H9 (cell line): Measurements from ENCODE around the gene NRDE2. TPM values are rescaled to one million over a fixed set of nuclear protein-coding genes. Genes with fewer than 3 reads are reported as not detected.
A peak's percentile ranks its signal among the peaks of the same experiment; 100 is the strongest.

Experiments
- DNase-seq: peaks from one replicate; pipeline ENCODE4 v3.0.0-alpha.2; 2017
- H2AFZ ChIP-seq: one replicate; pipeline ENCODE4 v1.6.1; 2013; ENCODE audit warnings: mild to moderate bottlenecking, low read length, control low read depth, moderate library complexity
- H2AK5ac ChIP-seq: 2 replicates; pipeline ENCODE4 v1.6.1; 2013; ENCODE audit warnings: low read length, control low read depth, mixed read lengths; ENCODE audit not compliant: insufficient read length
- H2BK120ac ChIP-seq: one replicate; pipeline ENCODE4 v1.6.1; 2013; ENCODE audit warnings: low read depth, mild to moderate bottlenecking, low read length, control low read depth, inconsistent platforms; ENCODE audit not compliant: poor library complexity, severe bottlenecking
- H2BK12ac ChIP-seq: 2 replicates; pipeline ENCODE4 v1.6.1; 2013; ENCODE audit warnings: low read length, control low read depth, mixed read lengths, low read depth; ENCODE audit not compliant: insufficient read length
- H2BK15ac ChIP-seq: 2 replicates; pipeline ENCODE4 v1.6.1; 2013; ENCODE audit warnings: low read depth, low read length, control low read depth
- H2BK20ac ChIP-seq: one replicate; pipeline ENCODE4 v1.6.1; 2013; ENCODE audit warnings: low read depth, mild to moderate bottlenecking, low read length, control low read depth, inconsistent platforms; ENCODE audit not compliant: poor library complexity, severe bottlenecking
- H2BK5ac ChIP-seq: 2 replicates; pipeline ENCODE4 v1.6.1; 2013; ENCODE audit warnings: low read length, control low read depth, mixed read lengths; ENCODE audit not compliant: insufficient read length
- H3K14ac ChIP-seq: 2 replicates; pipeline ENCODE4 v1.6.1; 2013; ENCODE audit warnings: low read length, control low read depth; ENCODE audit not compliant: insufficient read depth
- H3K18ac ChIP-seq: 2 replicates; pipeline ENCODE4 v1.6.1; 2013; ENCODE audit warnings: low read depth, mild to moderate bottlenecking, mixed read lengths, low read length, control low read depth; ENCODE audit not compliant: insufficient read length
- H3K23ac ChIP-seq: 2 replicates; pipeline ENCODE4 v1.6.1; 2013; ENCODE audit warnings: low read length, control low read depth, mixed read lengths, low read depth; ENCODE audit not compliant: insufficient read length
- H3K23me2 ChIP-seq: 2 replicates; pipeline ENCODE4 v1.6.1; 2013; ENCODE audit warnings: low read depth, mild to moderate bottlenecking, mixed read lengths, low read length, control low read depth; ENCODE audit not compliant: insufficient read length, poor library complexity, severe bottlenecking
- H3K27ac ChIP-seq: 2 replicates; pipeline ENCODE4 v1.5.1; 2013; ENCODE audit warnings: low read length, control low read depth, mixed read lengths, low read depth; ENCODE audit not compliant: insufficient read length
- H3K27me3 ChIP-seq: 2 replicates; pipeline ENCODE4 v1.6.1; 2013; ENCODE audit warnings: low read length, control low read depth, inconsistent platforms; ENCODE audit not compliant: insufficient read depth
- H3K4ac ChIP-seq: 2 replicates; pipeline ENCODE4 v1.6.1; 2013; ENCODE audit warnings: low read depth, mild to moderate bottlenecking, control low read depth, inconsistent platforms, low read length, moderate library complexity
- H3K4me1 ChIP-seq: 2 replicates; pipeline ENCODE4 v1.6.1; 2013; ENCODE audit warnings: low read length, control low read depth, inconsistent platforms; ENCODE audit not compliant: insufficient read depth
- H3K4me2 ChIP-seq: 2 replicates; pipeline ENCODE4 v1.6.1; 2013; ENCODE audit warnings: low read length, control low read depth, mixed read lengths; ENCODE audit not compliant: insufficient read length, insufficient read depth
- H3K56ac ChIP-seq: 2 replicates; pipeline ENCODE4 v1.6.1; 2013; ENCODE audit warnings: low read depth, mild to moderate bottlenecking, mixed read lengths, low read length, control low read depth; ENCODE audit not compliant: insufficient read length
- H3K79me1 ChIP-seq: 2 replicates; pipeline ENCODE4 v1.6.1; 2013; ENCODE audit warnings: low read depth, mild to moderate bottlenecking, moderate library complexity, low read length, control low read depth, inconsistent platforms; ENCODE audit not compliant: insufficient read depth, poor library complexity, severe bottlenecking
- H3K79me2 ChIP-seq: 2 replicates; pipeline ENCODE4 v1.6.1; 2013; ENCODE audit warnings: low read length, control low read depth, inconsistent platforms; ENCODE audit not compliant: insufficient read depth
- H3K9ac ChIP-seq: 2 replicates; pipeline ENCODE4 v1.6.1; 2013; ENCODE audit warnings: low read length, control low read depth, mixed read lengths; ENCODE audit not compliant: insufficient read length; ENCODE audit errors: extremely low read depth
- H3K9me3 ChIP-seq: one replicate; pipeline ENCODE4 v1.6.1; 2013; ENCODE audit warnings: low read depth, low read length, inconsistent platforms; ENCODE audit not compliant: control insufficient read depth
- H3T11ph ChIP-seq: one replicate; pipeline ENCODE4 v1.6.1; 2013; ENCODE audit warnings: mild to moderate bottlenecking, low read length, control low read depth, inconsistent platforms
- H4K20me1 ChIP-seq: one replicate; pipeline ENCODE4 v1.6.1; 2013; ENCODE audit not compliant: control insufficient read depth, insufficient read length, insufficient read depth
- H4K5ac ChIP-seq: 2 replicates; pipeline ENCODE4 v1.6.1; 2013; ENCODE audit warnings: low read depth, mild to moderate bottlenecking, mixed read lengths, low read length, control low read depth; ENCODE audit not compliant: insufficient read length
- H4K8ac ChIP-seq: replicated peaks from 2 replicates; pipeline ENCODE4 v1.6.1; 2013; ENCODE audit warnings: low read length, control low read depth, mixed read lengths, low read depth; ENCODE audit not compliant: insufficient read length
- H4K91ac ChIP-seq: 2 replicates; pipeline ENCODE4 v1.6.1; 2013; ENCODE audit warnings: low read depth, mild to moderate bottlenecking, moderate library complexity, mixed read lengths, low read length, control low read depth; ENCODE audit not compliant: insufficient read length
- H3K27ac Mint-ChIP-seq, 3 experiments: 2 replicates in 2 of 3; 3 replicates in 1 of 3; pipeline ENCODE4 v1.8.0; 2020 to 2021; ENCODE audit warnings: mixed read lengths in 3 of 3, mild to moderate bottlenecking in 1 of 3, moderate library complexity in 1 of 3
- H3K27me3 Mint-ChIP-seq: 2 replicates; pipeline ENCODE4 v1.8.0; 2021; ENCODE audit warnings: low read depth, mild to moderate bottlenecking, moderate library complexity, mixed read lengths
- H3K36me3 Mint-ChIP-seq, 3 experiments: 2 replicates in 2 of 3; 3 replicates in 1 of 3; pipeline ENCODE4 v1.8.0; 2020 to 2021; ENCODE audit warnings: low read depth in 3 of 3, mixed read lengths in 3 of 3; ENCODE audit not compliant: insufficient read depth in 1 of 3
- H3K4me1 Mint-ChIP-seq, 2 experiments: 2 replicates each; pipeline ENCODE4 v1.8.0; 2020; ENCODE audit warnings: mixed read lengths in 2 of 2
- H3K4me3 Mint-ChIP-seq, 2 experiments: 2 replicates in 1 of 2; 3 replicates in 1 of 2; pipeline ENCODE4 v1.8.0; 2020 to 2021; ENCODE audit warnings: mild to moderate bottlenecking in 2 of 2, mixed read lengths in 2 of 2, moderate library complexity in 1 of 2
- H3K9me3 Mint-ChIP-seq, 2 experiments: 2 replicates in 1 of 2; 3 replicates in 1 of 2; pipeline ENCODE4 v1.8.0; 2020; ENCODE audit warnings: mild to moderate bottlenecking in 2 of 2, mixed read lengths in 2 of 2, moderate library complexity in 1 of 2
- WGBS: extraction: QIAGEN DNeasy Blood & Tissue Kit; methylation state at CpG from one replicate; pipeline ENCODE4 v1.1.7; 2013; ENCODE audit warnings: missing lambda C conversion rate, low lambda C conversion rate, mixed read lengths; ENCODE audit not compliant: insufficient read length; ENCODE audit errors: extremely low coverage; 5-methylcytosine and 5-hydroxymethylcytosine counted together
- total RNA-seq: library from RNA; stranded (reverse); gene quantifications from 2 replicates; pipeline ENCODE4 v1.2.1, GENCODE V29; 2021
- TF ChIP-seq, protein P1 (sequence below): fragments of 200-600 bp; sonication (generic); conservative IDR thresholded peaks from 3 replicates; pipeline ENCODE4 v1.8.0; 2021; ENCODE audit warnings: antibody characterized with exemption, mild to moderate bottlenecking

NRDE2 gene
- total RNA-seq, 1 experiment from 2014 or later = 21.2 TPM

GRCh38 chr14:90301122-90301521 lies 30.6 kb downstream of the NRDE2 start:
- Histone ChIP-seq H3K4me2 (no peak overlapping the region), H4K91ac (no peak overlapping the region), H3K27ac (no peak overlapping the region), H4K8ac (no peak overlapping the region), H4K5ac (no peak overlapping the region), H3K79me2 (no peaks in the 10 kb centered on the region), H3K18ac (no peak overlapping the region), H2BK120ac (no peak overlapping the region), H3K4ac (no peak overlapping the region), H3K23ac (no peak overlapping the region), H3K56ac (no peak overlapping the region), H4K20me1 (no peaks in the 10 kb centered on the region), H3K9me3 (no peaks in the 10 kb centered on the region), H2AFZ (no peak overlapping the region), H3T11ph (no peak overlapping the region), H3K14ac (no peak overlapping the region), H3K9ac (no peak overlapping the region), H2BK5ac (no peak overlapping the region), H2AK5ac (no peak overlapping the region), H3K27me3 (no peaks in the 10 kb centered on the region), H2BK20ac (no peak overlapping the region), H3K79me1 (no peaks in the 10 kb centered on the region), H2BK12ac (no peak overlapping the region), H2BK15ac (no peak overlapping the region), H3K23me2 (no peaks in the 10 kb centered on the region), H3K4me1 (peaks cover 14% of the 10 kb centered on the region; the same call in 1 of the 2 replicates)
- Mint-ChIP-seq H3K4me3 (no peak overlapping the region), H3K27me3 (no peaks in the 10 kb centered on the region), H3K36me3 (peaks cover 11 to 58% (median 43%) of the 10 kb centered on the region in 3 experiments; a peak in 6 of 7 replicates), H3K27ac (peak overlapping the region in 2 of 3 experiments; percentile 62 to 71; a peak in 4 of 7 replicates), H3K9me3 (peaks cover 5 to 8% of the 10 kb centered on the region in 2 experiments), H3K4me1 (peaks cover 35 to 43% of the 10 kb centered on the region in 2 experiments)
- TF ChIP-seq, protein P1, sequence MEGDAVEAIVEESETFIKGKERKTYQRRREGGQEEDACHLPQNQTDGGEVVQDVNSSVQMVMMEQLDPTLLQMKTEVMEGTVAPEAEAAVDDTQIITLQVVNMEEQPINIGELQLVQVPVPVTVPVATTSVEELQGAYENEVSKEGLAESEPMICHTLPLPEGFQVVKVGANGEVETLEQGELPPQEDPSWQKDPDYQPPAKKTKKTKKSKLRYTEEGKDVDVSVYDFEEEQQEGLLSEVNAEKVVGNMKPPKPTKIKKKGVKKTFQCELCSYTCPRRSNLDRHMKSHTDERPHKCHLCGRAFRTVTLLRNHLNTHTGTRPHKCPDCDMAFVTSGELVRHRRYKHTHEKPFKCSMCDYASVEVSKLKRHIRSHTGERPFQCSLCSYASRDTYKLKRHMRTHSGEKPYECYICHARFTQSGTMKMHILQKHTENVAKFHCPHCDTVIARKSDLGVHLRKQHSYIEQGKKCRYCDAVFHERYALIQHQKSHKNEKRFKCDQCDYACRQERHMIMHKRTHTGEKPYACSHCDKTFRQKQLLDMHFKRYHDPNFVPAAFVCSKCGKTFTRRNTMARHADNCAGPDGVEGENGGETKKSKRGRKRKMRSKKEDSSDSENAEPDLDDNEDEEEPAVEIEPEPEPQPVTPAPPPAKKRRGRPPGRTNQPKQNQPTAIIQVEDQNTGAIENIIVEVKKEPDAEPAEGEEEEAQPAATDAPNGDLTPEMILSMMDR = no peak
- no CpG with 5 or more reads among the region's 6 CpGs for WGBS
- DNase-seq = no peak
